ENCODE data around the gene ROS1.

The ROS1 gene

GRCh38 chr6:117267766-117268534 is 157.8 kb downstream of the ROS1 start:
- in situ Hi-C loops (cut with MboI; ENCODE audit: low sequenced_read_pairs, unreplicated experiment), result no loop called here
- peak; percentile 20 for DNase-seq (ENCODE audit: low spot score)
- TF ChIP-seq CTCF (IDR thresholded peaks at IDR 0.05; ENCODE audit: borderline replicate concordance, control extremely low read depth, extremely low read depth, insufficient read depth, missing control alignments), result no peak

- in situ Hi-C loops (cut with MboI; ENCODE audit: low sequenced_read_pairs, unreplicated experiment), result no loop called here
- no peak for TF ChIP-seq CTCF (IDR thresholded peaks at IDR 0.05; ENCODE audit: borderline replicate concordance, control extremely low read depth, extremely low read depth, insufficient read depth, missing control alignments)
- no peak for DNase-seq (ENCODE audit: low spot score)
Observed at GRCh38 chr6:117267054-117267347, 158.7 kb downstream of the ROS1 start.

- DNase-seq (ENCODE audit: low spot score), result no peak
- no peak for TF ChIP-seq CTCF (IDR thresholded peaks at IDR 0.05; ENCODE audit: borderline replicate concordance, control extremely low read depth, extremely low read depth, insufficient read depth, missing control alignments)
- in situ Hi-C loops (cut with MboI; ENCODE audit: low sequenced_read_pairs, unreplicated experiment), result no loop called here
Observed at GRCh38 chr6:117266257-117267053, 159.3 kb downstream of the ROS1 start.

GRCh38 chr6:117265410-117266256 is 160.1 kb downstream of the ROS1 start, which contains the start of gene VGLL2:
VGLL2 (plus strand) TSS chr6:117265558; CDS start chr6:117265764, 206 bp downstream.
- in situ Hi-C loops (cut with MboI; ENCODE audit: low sequenced_read_pairs, unreplicated experiment), result no loop called here
- DNase-seq (ENCODE audit: low spot score), result peak; percentile 47
- no peak for TF ChIP-seq CTCF (IDR thresholded peaks at IDR 0.05; ENCODE audit: borderline replicate concordance, control extremely low read depth, extremely low read depth, insufficient read depth, missing control alignments)

GRCh38 chr6:117264692-117265409 is 160.9 kb downstream of the ROS1 start:
- DNase-seq (ENCODE audit: low spot score), result peak; percentile 58
- in situ Hi-C loops (cut with MboI; ENCODE audit: low sequenced_read_pairs, unreplicated experiment), result no loop called here
- TF ChIP-seq CTCF (IDR thresholded peaks at IDR 0.05; ENCODE audit: borderline replicate concordance, control extremely low read depth, extremely low read depth, insufficient read depth, missing control alignments), result no peak

GRCh38 chr6:117264369-117264691 is 161.4 kb downstream of the ROS1 start:
- TF ChIP-seq CTCF (IDR thresholded peaks at IDR 0.05; ENCODE audit: borderline replicate concordance, control extremely low read depth, extremely low read depth, insufficient read depth, missing control alignments), result no peak
- peak; percentile 29 for DNase-seq (ENCODE audit: low spot score)
- in situ Hi-C loops (cut with MboI; ENCODE audit: low sequenced_read_pairs, unreplicated experiment), result no loop called here
